Measurements from ENCODE around the gene INMT. TPM values are rescaled to one million over a fixed set of nuclear protein-coding genes. Genes with fewer than 3 reads are reported as not detected.

INMT gene
- total RNA-seq, 4 donors from 2014 or later: 115 to 212 (median 131) TPM

- ATAC-seq: no peak
Observed at GRCh38 chr7:30788640-30789333, 36.9 kb downstream of the INMT start.

GRCh38 chr7:30789334-30789711 lies 37.4 kb downstream of the INMT start:
- no peak overlapping the region for H3K4me3 ChIP-seq
- peaks cover 0 to 17% (median 0%) of the 10 kb centered on the region in 3 donors for H3K4me1 ChIP-seq
- peaks cover 0 to 63% of the 10 kb centered on the region in 2 donors for H3K36me3 ChIP-seq
- ATAC-seq: peak; percentile 92
- H3K9me3 ChIP-seq: no peaks in the 10 kb centered on the region
- no peak for TF ChIP-seq EP300 (IDR thresholded peaks at IDR 0.05)
- no peak for TF ChIP-seq POLR2A (IDR thresholded peaks at IDR 0.05)
- TF ChIP-seq, protein P1, sequence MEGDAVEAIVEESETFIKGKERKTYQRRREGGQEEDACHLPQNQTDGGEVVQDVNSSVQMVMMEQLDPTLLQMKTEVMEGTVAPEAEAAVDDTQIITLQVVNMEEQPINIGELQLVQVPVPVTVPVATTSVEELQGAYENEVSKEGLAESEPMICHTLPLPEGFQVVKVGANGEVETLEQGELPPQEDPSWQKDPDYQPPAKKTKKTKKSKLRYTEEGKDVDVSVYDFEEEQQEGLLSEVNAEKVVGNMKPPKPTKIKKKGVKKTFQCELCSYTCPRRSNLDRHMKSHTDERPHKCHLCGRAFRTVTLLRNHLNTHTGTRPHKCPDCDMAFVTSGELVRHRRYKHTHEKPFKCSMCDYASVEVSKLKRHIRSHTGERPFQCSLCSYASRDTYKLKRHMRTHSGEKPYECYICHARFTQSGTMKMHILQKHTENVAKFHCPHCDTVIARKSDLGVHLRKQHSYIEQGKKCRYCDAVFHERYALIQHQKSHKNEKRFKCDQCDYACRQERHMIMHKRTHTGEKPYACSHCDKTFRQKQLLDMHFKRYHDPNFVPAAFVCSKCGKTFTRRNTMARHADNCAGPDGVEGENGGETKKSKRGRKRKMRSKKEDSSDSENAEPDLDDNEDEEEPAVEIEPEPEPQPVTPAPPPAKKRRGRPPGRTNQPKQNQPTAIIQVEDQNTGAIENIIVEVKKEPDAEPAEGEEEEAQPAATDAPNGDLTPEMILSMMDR (IDR thresholded peaks at IDR 0.05): no peak
- no peak for TF ChIP-seq POLR2AphosphoS5 (IDR thresholded peaks at IDR 0.05)
- peak overlapping the region in 3 of 4 donors; percentile 16 to 63 (median 46) for H3K27ac ChIP-seq
- no peaks in the 10 kb centered on the region for H3K27me3 ChIP-seq
- 57 to 82% methylated on average over 2 of the region's 3 CpGs for WGBS, 2 donors (ENCODE audit: low coverage in 1 of 2)

More at GRCh38 chr7:30788640-30789333, 36.9 kb downstream of the INMT start:
- Histone ChIP-seq H3K9me3 (no peaks in the 10 kb centered on the region), H3K36me3 (peaks cover 0 to 63% of the 10 kb centered on the region in 2 donors), H3K4me3 (no peak overlapping the region), H3K27me3 (no peaks in the 10 kb centered on the region), H3K4me1 (peaks cover 0 to 17% (median 0%) of the 10 kb centered on the region in 3 donors), H3K27ac (peak overlapping the region in 3 of 4 donors; percentile 16 to 63 (median 46))
- no peak for TF ChIP-seq POLR2AphosphoS5 (IDR thresholded peaks at IDR 0.05)
- no peak for TF ChIP-seq POLR2A (IDR thresholded peaks at IDR 0.05)
- TF ChIP-seq, protein P1 (IDR thresholded peaks at IDR 0.05): no peak
- no peak for TF ChIP-seq EP300 (IDR thresholded peaks at IDR 0.05)
- 56 to 78% methylated on average over 7 to 10 of the region's 11 CpGs for WGBS, 2 donors (ENCODE audit: low coverage in 1 of 2)

- no peak overlapping the region for H3K4me3 ChIP-seq
- H3K36me3 ChIP-seq: peaks cover 0 to 56% of the 10 kb centered on the region in 2 donors
- 70 to 100% methylated on average over 1 to 2 of the region's 4 CpGs for WGBS, 2 donors (ENCODE audit: low coverage in 1 of 2)
- H3K27me3 ChIP-seq: no peaks in the 10 kb centered on the region
- H3K27ac ChIP-seq: peak overlapping the region in 2 of 4 donors; percentile 0 to 63
- TF ChIP-seq POLR2AphosphoS5 (IDR thresholded peaks at IDR 0.05): no peak
- no peak for TF ChIP-seq POLR2A (IDR thresholded peaks at IDR 0.05)
- TF ChIP-seq, protein P1 (IDR thresholded peaks at IDR 0.05): no peak
- TF ChIP-seq EP300 (IDR thresholded peaks at IDR 0.05): no peak
- H3K9me3 ChIP-seq: no peaks in the 10 kb centered on the region
- no peak for ATAC-seq
- H3K4me1 ChIP-seq: peaks cover 0 to 23% (median 4%) of the 10 kb centered on the region in 3 donors
Observed at GRCh38 chr7:30790356-30790755, 38.4 kb downstream of the INMT start.

- Histone ChIP-seq H3K36me3 (peaks cover 0 to 48% of the 10 kb centered on the region in 2 donors), H3K27me3 (no peaks in the 10 kb centered on the region), H3K9me3 (no peaks in the 10 kb centered on the region), H3K4me1 (peaks cover 0 to 30% (median 12%) of the 10 kb centered on the region in 3 donors), H3K4me3 (no peak overlapping the region), H3K27ac (peak overlapping the region in 2 of 4 donors; percentile 0 to 63)
- WGBS, 2 donors (ENCODE audit: low coverage in 1 of 2): 30% methylated on average over 2 of the region's 10 CpGs; no CpG with 5 or more reads in 1 of the 2 donors
- TF ChIP-seq, protein P1 (IDR thresholded peaks at IDR 0.05): peak in 1 of 4 experiments; percentile 25
- TF ChIP-seq EP300 (IDR thresholded peaks at IDR 0.05): no peak
- no peak for ATAC-seq
Observed at GRCh38 chr7:30791114-30791513, 39.2 kb downstream of the INMT start.
